ENCODE measurements around the gene KCNAB2. TPM values are rescaled to one million over a fixed set of nuclear protein-coding genes. Genes with fewer than 3 reads are reported as not detected.

The KCNAB2 gene
- total RNA-seq, 2 donors from 2014 or later = 214 to 334 TPM

DNA sequence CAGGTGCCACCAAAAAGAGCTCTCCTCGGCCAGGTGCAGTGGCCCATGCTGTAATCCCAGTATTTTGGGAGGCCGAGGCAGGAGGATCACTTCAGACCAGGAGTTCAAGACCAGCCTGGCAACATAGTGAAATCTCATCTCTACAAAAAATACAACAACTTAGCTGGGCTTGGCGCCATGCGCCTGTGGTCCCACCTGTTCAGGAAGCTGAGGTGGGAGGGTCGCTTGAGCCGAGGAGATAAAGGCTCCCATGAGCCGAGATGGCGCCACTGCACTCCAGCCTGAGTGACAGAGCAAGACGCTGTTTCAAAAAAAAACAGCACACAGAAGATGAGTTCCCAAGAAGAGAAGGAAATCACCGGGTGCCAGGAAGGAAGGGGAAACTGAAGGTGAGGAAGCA is 67.4 kb downstream of the KCNAB2 start:
- DNase-seq (ENCODE audit: low spot score in 2 of 2) (no peak), ATAC-seq (no peak)
- H3K27ac Mint-ChIP-seq = no peak overlapping the region
- H3K36me3 Mint-ChIP-seq = peaks cover 0 to 9% of the 10 kb centered on the region in 2 donors
- peaks cover 5 to 11% of the 10 kb centered on the region in 2 donors for H3K9me3 Mint-ChIP-seq

- Mint-ChIP-seq H3K36me3 (peaks cover 0 to 9% of the 10 kb centered on the region in 2 donors), H3K27ac (no peak overlapping the region), H3K9me3 (peaks cover 5 to 15% of the 10 kb centered on the region in 2 donors)
- ATAC-seq (no peak), DNase-seq (ENCODE audit: low spot score in 2 of 2) (no peak)
Observed at GRCh38 chr1:6113745-6114144, 68.1 kb downstream of the KCNAB2 start.

DNA sequence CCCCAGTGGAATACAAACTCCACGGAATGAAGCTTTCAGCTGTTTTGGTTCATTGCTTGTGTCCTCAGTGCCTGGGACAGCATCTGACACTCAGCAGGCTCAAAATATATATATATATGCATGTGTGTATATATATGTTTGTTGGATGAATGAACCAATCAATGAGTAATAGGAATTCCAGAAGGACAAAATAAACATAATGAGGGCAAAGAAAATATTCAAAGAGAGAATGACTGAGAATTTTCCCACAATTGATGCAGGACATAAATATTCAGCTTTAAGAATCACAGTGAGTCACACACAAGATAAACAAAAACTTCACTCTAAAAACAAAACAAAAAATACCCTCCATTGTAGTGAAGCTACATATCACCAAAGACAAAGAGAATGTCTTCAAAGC is 70.4 kb downstream of the KCNAB2 start:
- Mint-ChIP-seq H3K36me3 (peaks cover 0 to 9% of the 10 kb centered on the region in 2 donors), H3K27ac (no peak overlapping the region), H3K9me3 (peaks cover 5 to 15% of the 10 kb centered on the region in 2 donors)
- ATAC-seq (no peak), DNase-seq (ENCODE audit: low spot score in 2 of 2) (no peak)

DNA sequence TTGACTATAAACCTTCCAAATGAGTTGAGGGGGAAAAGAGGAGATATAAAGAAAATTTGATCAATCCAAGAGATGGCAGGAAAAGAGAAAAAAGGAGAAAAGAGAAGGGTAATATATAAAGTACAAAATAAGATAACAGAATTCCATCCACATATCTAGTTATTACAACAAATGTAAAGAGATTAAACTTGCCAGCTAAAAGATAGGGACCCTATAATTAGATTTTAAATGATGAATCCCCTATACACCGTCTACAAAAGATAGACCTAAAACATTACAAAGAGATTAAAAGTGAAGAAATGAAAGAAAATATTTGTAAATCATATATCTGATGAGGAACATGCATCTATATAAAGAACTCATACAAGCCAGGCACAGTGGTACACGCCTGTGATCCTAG is 71.4 kb downstream of the KCNAB2 start:
- ATAC-seq (no peak), DNase-seq (ENCODE audit: low spot score in 2 of 2) (no peak)
- Mint-ChIP-seq H3K27ac (no peak overlapping the region), H3K36me3 (peaks cover 0 to 9% of the 10 kb centered on the region in 2 donors), H3K9me3 (peaks cover 5 to 15% of the 10 kb centered on the region in 2 donors)

- H3K36me3 Mint-ChIP-seq = peaks cover 0 to 9% of the 10 kb centered on the region in 2 donors
- peaks cover 5 to 15% of the 10 kb centered on the region in 2 donors for H3K9me3 Mint-ChIP-seq
- no peak for ATAC-seq
- no peak for DNase-seq (ENCODE audit: low spot score in 2 of 2)
- no peak overlapping the region for H3K27ac Mint-ChIP-seq
Observed at GRCh38 chr1:6117624-6118023, 71.9 kb downstream of the KCNAB2 start.

DNA sequence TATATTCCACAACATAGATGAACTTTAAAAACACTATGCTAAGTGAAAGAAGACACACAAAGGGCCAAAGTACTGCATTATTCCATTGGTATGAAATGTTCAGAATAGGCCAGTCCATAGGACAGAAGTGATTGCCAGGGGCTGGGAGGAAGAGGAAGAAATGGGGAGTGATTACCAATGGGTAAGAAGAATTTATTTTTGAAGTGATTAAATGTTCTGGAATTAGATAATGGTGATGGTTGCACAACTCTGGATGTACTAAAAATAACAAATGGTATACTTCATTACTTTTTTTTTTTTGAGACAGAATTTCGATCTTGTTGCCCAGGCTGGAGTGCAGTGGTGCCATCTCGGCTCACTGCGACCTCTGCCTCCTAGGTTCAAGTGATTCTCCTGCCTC is 72.7 kb downstream of the KCNAB2 start:
- DNase-seq (ENCODE audit: low spot score in 2 of 2) (no peak), ATAC-seq (no peak)
- peaks cover 0 to 9% of the 10 kb centered on the region in 2 donors for H3K36me3 Mint-ChIP-seq
- no peak overlapping the region for H3K27ac Mint-ChIP-seq
- H3K9me3 Mint-ChIP-seq = peaks cover 5 to 15% of the 10 kb centered on the region in 2 donors

DNA sequence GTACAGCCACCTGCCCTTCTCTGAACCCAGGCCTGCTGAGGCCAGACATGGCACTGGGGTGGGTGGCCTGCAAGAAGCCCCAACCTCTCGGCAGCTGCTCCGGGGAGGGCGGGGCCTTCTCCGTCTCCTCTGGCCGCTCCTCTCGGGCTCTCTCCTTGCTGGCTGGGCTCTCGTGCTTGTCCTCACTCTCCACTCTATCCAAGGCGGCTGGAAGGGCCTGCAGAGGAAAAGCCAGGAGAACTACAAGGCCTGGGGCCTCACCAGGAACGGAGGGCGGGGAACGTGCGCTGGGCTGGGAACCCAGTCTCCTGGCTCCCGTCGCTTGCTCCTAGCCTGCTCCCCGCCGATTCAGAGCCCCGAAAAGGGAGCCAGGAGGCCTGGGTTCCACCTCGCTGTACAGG is 75.3 kb downstream of the KCNAB2 start:
- DNase-seq (ENCODE audit: low spot score in 2 of 2) (no peak), ATAC-seq (no peak)
- H3K36me3 Mint-ChIP-seq = peaks cover 0 to 9% of the 10 kb centered on the region in 2 donors
- H3K9me3 Mint-ChIP-seq = peaks cover 5 to 15% of the 10 kb centered on the region in 2 donors
- H3K27ac Mint-ChIP-seq = no peak overlapping the region

GRCh38 chr1:6121651-6122370 is 76.1 kb downstream of the KCNAB2 start:
- H3K27ac Mint-ChIP-seq = no peak overlapping the region
- DNase-seq (ENCODE audit: low spot score in 2 of 2) = no peak
- H3K36me3 Mint-ChIP-seq = peaks cover 0 to 1% of the 10 kb centered on the region in 2 donors
- peaks cover 3 to 9% of the 10 kb centered on the region in 2 donors for H3K9me3 Mint-ChIP-seq
- no peak for ATAC-seq

- Mint-ChIP-seq H3K27ac (no peak overlapping the region), H3K36me3 (no peaks in the 10 kb centered on the region), H3K9me3 (peaks cover 0 to 4% of the 10 kb centered on the region in 2 donors)
- DNase-seq (ENCODE audit: low spot score in 2 of 2) (no peak), ATAC-seq (no peak)
Observed at GRCh38 chr1:6123083-6123482, 77.4 kb downstream of the KCNAB2 start.

DNA sequence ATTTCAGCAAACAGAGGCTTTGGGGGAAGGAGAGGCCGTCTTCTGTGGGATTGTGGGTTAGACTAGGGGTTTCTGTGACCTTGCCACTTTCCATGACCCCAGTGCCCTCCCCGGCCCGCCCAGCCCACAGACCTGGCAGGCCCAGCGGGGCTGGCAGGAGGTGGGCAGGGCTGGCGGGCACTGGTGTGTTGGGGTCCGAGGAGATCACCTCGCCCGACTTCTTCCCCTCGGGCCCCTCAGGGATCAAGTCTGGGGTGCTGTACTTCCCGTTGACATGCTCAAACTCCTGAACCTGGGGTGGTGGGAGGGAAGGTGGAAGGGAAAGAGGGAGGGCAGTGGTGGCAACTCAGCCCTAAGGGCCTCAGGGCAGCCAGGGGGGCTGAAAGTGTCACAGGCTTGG is 78.1 kb downstream of the KCNAB2 start:
- ATAC-seq (no peak), DNase-seq (ENCODE audit: low spot score in 2 of 2) (no peak)
- H3K9me3 Mint-ChIP-seq = no peaks in the 10 kb centered on the region
- H3K36me3 Mint-ChIP-seq = no peaks in the 10 kb centered on the region
- no peak overlapping the region for H3K27ac Mint-ChIP-seq

DNA sequence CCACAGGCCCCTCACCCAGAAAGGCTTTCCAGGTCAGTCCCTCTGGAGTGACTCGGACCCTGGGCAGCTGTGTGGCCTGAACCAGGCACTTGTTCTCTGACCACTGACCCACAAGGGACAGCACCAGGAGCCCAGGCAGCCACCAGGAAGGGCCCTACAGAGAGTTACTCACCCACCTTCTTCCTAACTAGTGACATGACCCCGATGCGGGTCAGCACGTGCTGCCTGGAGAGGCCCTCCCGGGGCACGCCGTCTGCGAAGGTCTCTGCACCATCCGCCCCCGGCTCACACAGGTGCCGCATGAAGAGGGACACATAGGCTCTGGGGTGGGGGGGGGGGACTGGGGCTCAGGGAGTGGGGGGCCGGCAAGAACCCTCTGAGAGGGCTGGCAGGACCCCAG is 78.7 kb downstream of the KCNAB2 start:
- H3K9me3 Mint-ChIP-seq = no peaks in the 10 kb centered on the region
- no peak overlapping the region for H3K27ac Mint-ChIP-seq
- ATAC-seq = no peak
- DNase-seq (ENCODE audit: low spot score in 2 of 2) = no peak
- H3K36me3 Mint-ChIP-seq = no peaks in the 10 kb centered on the region

DNA sequence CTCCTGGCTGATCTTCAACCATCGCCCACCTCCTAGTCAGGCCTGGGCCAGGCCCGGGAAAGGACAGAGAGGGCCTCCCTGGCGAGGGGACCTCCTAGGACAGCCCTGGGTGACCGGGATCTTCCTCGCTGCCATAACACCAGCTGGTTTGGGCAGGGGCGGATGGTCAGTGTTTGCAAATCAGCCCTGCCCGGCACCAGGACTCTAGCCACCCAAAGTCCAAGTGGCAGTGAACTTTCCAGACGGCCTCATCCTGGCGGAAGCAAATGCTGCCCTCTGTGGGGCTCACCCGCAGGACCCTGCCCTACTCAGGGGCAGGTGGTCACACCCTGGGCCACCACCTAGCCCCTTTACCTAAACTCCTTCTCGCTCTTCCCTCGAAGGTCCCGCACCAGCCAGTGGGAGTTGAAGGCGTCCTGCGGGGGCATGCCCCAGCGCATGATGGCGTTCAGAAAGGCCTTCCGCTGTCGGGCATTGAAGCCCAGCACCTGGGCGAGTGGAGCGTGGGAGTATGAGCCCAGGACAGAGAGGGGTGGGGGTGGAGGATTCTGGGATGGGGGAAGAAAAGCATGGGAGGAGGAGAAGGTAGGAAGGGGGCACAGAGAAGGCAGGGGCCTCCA is 79.2 kb downstream of the KCNAB2 start:
- DNase-seq (ENCODE audit: low spot score in 2 of 2) (no peak), ATAC-seq (no peak)
- Mint-ChIP-seq H3K27ac (no peak overlapping the region), H3K9me3 (no peaks in the 10 kb centered on the region), H3K36me3 (no peaks in the 10 kb centered on the region)

- ATAC-seq (no peak), DNase-seq (ENCODE audit: low spot score in 2 of 2) (no peak)
- Mint-ChIP-seq H3K36me3 (no peaks in the 10 kb centered on the region), H3K27ac (no peak overlapping the region), H3K9me3 (no peaks in the 10 kb centered on the region)
Observed at GRCh38 chr1:6125366-6125765, 79.7 kb downstream of the KCNAB2 start.

DNA sequence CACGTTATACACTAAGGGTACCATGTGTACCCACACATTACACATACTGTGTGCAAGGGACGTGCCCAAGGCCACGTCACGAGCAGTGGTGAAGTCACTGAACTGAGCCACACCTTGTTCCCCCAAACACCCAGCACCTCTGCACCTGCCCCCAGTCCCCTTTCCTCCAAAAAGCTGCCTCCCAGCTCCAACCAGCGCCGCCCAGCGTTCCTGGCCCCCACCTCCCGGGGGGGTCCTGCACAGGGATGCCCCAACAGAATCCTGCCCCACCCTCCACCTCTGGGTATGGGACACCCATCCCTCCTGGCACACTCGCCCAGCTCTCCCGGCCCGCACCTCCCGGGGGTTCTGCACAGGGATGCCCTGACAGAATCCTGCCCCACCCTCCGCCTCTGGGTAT is 80.3 kb downstream of the KCNAB2 start:
- H3K27ac Mint-ChIP-seq = no peak overlapping the region
- H3K36me3 Mint-ChIP-seq = no peaks in the 10 kb centered on the region
- DNase-seq (ENCODE audit: low spot score in 2 of 2) (no peak), ATAC-seq (no peak)
- H3K9me3 Mint-ChIP-seq = no peaks in the 10 kb centered on the region

DNA sequence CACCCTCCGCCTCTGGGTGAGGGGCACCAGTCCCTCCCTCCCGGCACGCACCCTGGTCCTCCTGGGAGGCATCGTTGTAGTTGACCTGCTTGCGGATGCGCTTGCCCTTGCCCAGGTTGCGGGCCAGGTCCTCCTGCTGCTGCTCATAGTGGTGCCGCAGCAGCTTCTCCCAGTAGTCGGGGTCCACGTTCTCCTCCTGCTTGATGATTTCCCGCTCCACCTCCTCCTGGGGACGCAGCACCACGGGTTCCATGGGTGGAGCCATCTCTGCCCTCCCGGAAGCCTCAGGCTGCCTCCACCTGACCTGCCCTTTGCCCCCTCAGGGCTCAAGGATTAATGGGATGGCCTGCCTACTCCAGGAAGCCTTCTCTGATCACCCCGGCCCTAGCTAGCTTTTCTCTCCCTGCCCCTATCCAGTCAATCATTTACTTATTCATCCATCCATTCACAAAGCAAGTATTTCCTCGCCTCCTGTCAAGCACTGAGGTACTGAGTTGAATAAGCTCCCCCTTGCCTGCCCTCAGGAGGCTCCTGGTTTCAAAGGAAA is 80.9 kb downstream of the KCNAB2 start:
- DNase-seq (ENCODE audit: low spot score in 2 of 2) = no peak
- Mint-ChIP-seq H3K27ac (no peak overlapping the region), H3K36me3 (no peaks in the 10 kb centered on the region), H3K9me3 (no peaks in the 10 kb centered on the region)
- no peak for ATAC-seq

DNA sequence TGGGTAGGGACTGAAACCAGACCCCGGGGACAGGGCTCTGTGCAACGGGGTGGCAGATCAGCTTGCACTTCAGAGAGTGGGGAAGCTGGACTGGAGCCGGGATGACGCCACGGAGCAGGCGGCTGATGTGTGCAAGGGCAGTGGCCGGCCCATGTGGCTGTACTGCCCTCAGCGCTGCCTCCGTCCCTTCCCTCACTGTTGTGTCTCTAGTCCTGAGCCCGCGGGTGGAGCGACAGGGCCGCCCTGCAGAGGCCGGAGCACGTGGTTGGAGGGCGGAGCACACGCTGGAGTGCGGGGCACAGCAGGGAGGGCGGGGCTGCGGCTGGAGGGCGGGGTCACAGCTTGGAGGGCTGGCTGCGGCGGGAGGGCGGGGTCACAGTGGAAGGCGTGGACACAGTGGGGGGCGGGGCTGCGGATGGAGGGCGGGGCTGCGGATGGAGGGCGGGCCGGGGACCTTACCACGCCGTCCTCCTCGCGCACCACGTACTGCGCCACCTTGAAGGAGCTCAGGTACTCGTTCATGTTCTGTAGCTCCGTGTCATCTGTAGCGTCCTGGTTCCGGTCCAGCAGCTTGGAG is 82.0 kb downstream of the KCNAB2 start:
- DNase-seq (ENCODE audit: low spot score in 2 of 2) (peak in 1 of 2 donors; percentile 50), ATAC-seq (peak; percentile 78 to 87)
- no peak overlapping the region for H3K27ac Mint-ChIP-seq
- H3K9me3 Mint-ChIP-seq = peaks cover 5 to 8% of the 10 kb centered on the region in 2 donors
- H3K36me3 Mint-ChIP-seq = peaks cover 0 to 5% of the 10 kb centered on the region in 2 donors

DNA sequence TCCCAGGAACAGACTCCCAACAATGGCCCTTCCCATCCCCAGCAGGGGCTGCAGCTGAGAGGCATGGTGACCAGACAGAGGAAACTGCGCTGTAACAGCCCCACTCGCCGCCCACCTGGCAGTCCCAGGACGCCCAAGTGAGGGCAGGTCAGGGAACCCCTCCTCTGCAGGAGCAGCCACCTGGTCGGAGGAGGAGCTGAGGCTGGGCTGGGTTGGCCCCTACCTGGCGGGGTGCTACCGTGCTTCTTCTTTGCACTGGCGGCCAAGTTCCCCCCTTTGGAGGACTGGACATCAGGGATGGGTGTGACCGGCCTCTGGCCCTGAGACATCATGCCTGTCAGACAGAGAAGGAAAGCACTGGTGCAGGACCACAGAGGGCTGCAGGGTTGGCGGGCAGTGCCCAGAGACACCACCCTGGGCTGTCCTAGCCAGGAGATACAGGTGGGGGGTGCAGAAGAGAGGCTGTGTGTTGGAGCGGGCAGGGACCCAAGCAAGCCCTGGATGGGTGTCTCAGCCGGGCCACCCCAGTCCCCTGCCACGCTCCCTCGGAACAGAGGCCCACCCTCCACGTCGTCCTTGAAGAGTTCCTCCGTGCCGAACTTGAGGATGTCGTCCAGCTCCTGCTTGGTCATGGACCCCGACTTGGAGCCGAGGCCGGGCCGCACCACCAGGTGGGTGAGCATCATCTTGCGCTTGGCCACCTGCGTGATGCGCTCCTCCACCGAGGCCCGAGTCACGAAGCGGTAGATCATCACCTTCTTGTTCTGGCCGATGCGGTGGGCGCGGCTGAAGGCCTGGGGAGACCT is 82.8 kb downstream of the KCNAB2 start:
- DNase-seq (ENCODE audit: low spot score in 2 of 2) = no peak
- H3K36me3 Mint-ChIP-seq = peaks cover 0 to 9% of the 10 kb centered on the region in 2 donors
- peaks cover 7 to 8% of the 10 kb centered on the region in 2 donors for H3K9me3 Mint-ChIP-seq
- no peak overlapping the region for H3K27ac Mint-ChIP-seq
- ATAC-seq = no peak

Data from activated naive CD4-positive, alpha-beta T cell treated with anti-CD3 and anti-CD28 coated beads, Interleukin-2, amount 50 U/mL, for 72 hours (primary cell).